ENCODE data around the gene AASS.

AASS gene

GRCh38 chr7:122038904-122039303 lies 105.1 kb downstream of the AASS start:
- DNase-seq (ENCODE audit: low read depth) = no peak

- no peak for DNase-seq (ENCODE audit: low read depth)
Measured at GRCh38 chr7:122038134-122038533, 105.9 kb downstream of the AASS start.

GRCh38 chr7:122035876-122036275 lies 108.2 kb downstream of the AASS start:
- no peak for DNase-seq (ENCODE audit: low read depth)

GRCh38 chr7:122033641-122034040 lies 110.4 kb downstream of the AASS start:
- DNase-seq (ENCODE audit: low read depth) = no peak

GRCh38 chr7:122027058-122027457 lies 117.0 kb downstream of the AASS start:
- no peak for DNase-seq (ENCODE audit: low read depth)

Measured in CMK (cell line).